Measurements from ENCODE around the gene ID2. TPM values are rescaled to one million over a fixed set of nuclear protein-coding genes. Genes with fewer than 3 reads are reported as not detected.
A peak's percentile ranks its signal among the peaks of the same experiment; 100 is the strongest.

ID2 gene
- total and polyA plus RNA-seq, 4 donors, result 149 to 488 (median 245) TPM

DNA sequence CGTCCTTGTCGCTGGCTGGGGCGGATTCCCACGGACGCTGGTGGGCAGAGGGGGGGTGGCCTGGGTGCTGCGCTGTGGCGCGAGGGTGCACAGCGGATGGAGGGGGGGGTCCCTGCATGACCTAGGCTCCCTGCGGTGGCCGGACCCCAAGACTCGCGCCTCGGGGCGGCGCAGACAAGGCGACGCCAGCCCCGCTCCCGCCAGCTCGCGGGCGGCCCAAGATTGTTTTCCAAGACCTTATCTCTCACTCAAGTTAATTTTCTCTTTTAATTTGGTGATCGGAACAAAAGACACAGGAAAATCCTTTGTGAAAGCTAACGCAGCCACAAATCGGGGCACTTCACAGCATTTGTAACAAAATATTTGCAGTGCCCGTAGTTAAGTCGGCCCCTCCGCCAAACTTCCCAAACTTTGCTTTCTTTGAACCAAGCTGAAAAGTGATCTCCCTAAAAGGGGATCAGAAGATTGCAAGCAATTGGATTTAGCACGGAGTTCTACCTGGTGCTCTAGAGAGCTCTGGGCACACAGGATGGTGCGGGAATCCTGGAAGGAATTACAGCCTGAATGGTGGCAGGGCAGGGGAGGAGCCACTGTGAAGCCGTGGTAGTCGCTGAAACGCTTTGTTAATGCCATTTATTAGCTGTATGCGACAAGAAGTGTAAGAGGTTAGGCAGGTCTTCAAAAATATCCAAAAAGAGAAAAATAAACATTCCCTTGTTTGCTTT lies 4.8 kb upstream of the ID2 start:
- no peaks in the 10 kb centered on the region for H3K36me3 ChIP-seq (ENCODE audit: control insufficient read depth in 4 of 4, insufficient read depth in 3 of 4, low read depth in 1 of 4, low read length in 3 of 4)
- H3K9ac ChIP-seq (ENCODE audit: low read depth in 1 of 2, low read length in 2 of 2), result peak overlapping the region; percentile 85 to 93
- no peak for TF ChIP-seq CTCF (IDR thresholded peaks at IDR 0.05; ENCODE audit: low read depth, low read length, missing input control)
- TF ChIP-seq, protein P1, sequence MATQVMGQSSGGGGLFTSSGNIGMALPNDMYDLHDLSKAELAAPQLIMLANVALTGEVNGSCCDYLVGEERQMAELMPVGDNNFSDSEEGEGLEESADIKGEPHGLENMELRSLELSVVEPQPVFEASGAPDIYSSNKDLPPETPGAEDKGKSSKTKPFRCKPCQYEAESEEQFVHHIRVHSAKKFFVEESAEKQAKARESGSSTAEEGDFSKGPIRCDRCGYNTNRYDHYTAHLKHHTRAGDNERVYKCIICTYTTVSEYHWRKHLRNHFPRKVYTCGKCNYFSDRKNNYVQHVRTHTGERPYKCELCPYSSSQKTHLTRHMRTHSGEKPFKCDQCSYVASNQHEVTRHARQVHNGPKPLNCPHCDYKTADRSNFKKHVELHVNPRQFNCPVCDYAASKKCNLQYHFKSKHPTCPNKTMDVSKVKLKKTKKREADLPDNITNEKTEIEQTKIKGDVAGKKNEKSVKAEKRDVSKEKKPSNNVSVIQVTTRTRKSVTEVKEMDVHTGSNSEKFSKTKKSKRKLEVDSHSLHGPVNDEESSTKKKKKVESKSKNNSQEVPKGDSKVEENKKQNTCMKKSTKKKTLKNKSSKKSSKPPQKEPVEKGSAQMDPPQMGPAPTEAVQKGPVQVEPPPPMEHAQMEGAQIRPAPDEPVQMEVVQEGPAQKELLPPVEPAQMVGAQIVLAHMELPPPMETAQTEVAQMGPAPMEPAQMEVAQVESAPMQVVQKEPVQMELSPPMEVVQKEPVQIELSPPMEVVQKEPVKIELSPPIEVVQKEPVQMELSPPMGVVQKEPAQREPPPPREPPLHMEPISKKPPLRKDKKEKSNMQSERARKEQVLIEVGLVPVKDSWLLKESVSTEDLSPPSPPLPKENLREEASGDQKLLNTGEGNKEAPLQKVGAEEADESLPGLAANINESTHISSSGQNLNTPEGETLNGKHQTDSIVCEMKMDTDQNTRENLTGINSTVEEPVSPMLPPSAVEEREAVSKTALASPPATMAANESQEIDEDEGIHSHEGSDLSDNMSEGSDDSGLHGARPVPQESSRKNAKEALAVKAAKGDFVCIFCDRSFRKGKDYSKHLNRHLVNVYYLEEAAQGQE (IDR thresholded peaks at IDR 0.05), result peak; percentile 9
- peak; percentile 75 for TF ChIP-seq TAF1 (conservative IDR thresholded peaks at IDR 0.05)
- TF ChIP-seq NR2F2 (IDR thresholded peaks at IDR 0.05), result no peak
- TF ChIP-seq RAD21 (IDR thresholded peaks at IDR 0.05), result peak in 1 of 2 donors; percentile 4
- TF ChIP-seq YY1 (IDR thresholded peaks at IDR 0.05), result peak; percentile 55
- peak in 1 of 2 donors; percentile 3 for TF ChIP-seq JUND (IDR thresholded peaks at IDR 0.05)
- H3K4me3 ChIP-seq (ENCODE audit: low read depth in 1 of 3, low read length in 3 of 3), result peak overlapping the region; percentile 8 to 89 (median 45)
- H3K27me3 ChIP-seq (ENCODE audit: control insufficient read depth in 4 of 4, insufficient read depth in 4 of 4, low read length in 3 of 4), result no peaks in the 10 kb centered on the region
- H3K9me3 ChIP-seq (ENCODE audit: control insufficient read depth in 4 of 4, low read length in 3 of 4), result peaks cover 0 to 3% (median 0%) of the 10 kb centered on the region in 4 donors
- WGBS, result 5% methylated on average over 35 of the region's 35 CpGs
- peak; percentile 40 for DNase-seq (ENCODE audit: low spot score)
- peak overlapping the region; percentile 100 for H3K27ac ChIP-seq (ENCODE audit: low read depth in 1 of 2, low read length in 2 of 2)
- H3K4me1 ChIP-seq (ENCODE audit: control insufficient read depth in 4 of 4, insufficient read depth in 4 of 4, low read length in 3 of 4), result peaks cover 0 to 32% (median 9%) of the 10 kb centered on the region in 4 donors

GRCh38 chr2:8677646-8678592 lies 3.9 kb upstream of the ID2 start:
- Histone ChIP-seq H3K9me3 (ENCODE audit: control insufficient read depth in 4 of 4, low read length in 3 of 4) (peaks cover 0 to 3% (median 0%) of the 10 kb centered on the region in 4 donors), H3K36me3 (ENCODE audit: control insufficient read depth in 4 of 4, insufficient read depth in 3 of 4, low read depth in 1 of 4, low read length in 3 of 4) (no peaks in the 10 kb centered on the region), H3K27me3 (ENCODE audit: control insufficient read depth in 4 of 4, insufficient read depth in 4 of 4, low read length in 3 of 4) (no peaks in the 10 kb centered on the region), H3K4me3 (ENCODE audit: low read depth in 1 of 3, low read length in 3 of 3) (peak overlapping the region; percentile 57 to 89 (median 58)), H3K4me1 (ENCODE audit: control insufficient read depth in 4 of 4, insufficient read depth in 4 of 4, low read length in 3 of 4) (peaks cover 0 to 32% (median 9%) of the 10 kb centered on the region in 4 donors), H3K27ac (ENCODE audit: low read depth in 1 of 2, low read length in 2 of 2) (peak overlapping the region; percentile 100), H3K9ac (ENCODE audit: low read depth in 1 of 2, low read length in 2 of 2) (peak overlapping the region; percentile 89 to 93)
- peak; percentile 61 for DNase-seq (ENCODE audit: low spot score)
- WGBS, result under 1% methylated on average over 41 of the region's 41 CpGs
- TF ChIP-seq ZBTB33 (IDR thresholded peaks at IDR 0.05) (no peak), EGR1 (IDR thresholded peaks at IDR 0.05; ENCODE audit: low read depth in 2 of 2) (peak; percentile 29 to 48), FOXA1 (IDR thresholded peaks at IDR 0.05) (no peak), HNF4A (conservative IDR thresholded peaks at IDR 0.05) (peak in 1 of 2 donors; percentile 22), RAD21 (IDR thresholded peaks at IDR 0.05) (peak in 1 of 2 donors; percentile 33), MAX (IDR thresholded peaks at IDR 0.05) (no peak), JUND (IDR thresholded peaks at IDR 0.05) (peak in 1 of 2 donors; percentile 7), FOXA2 (IDR thresholded peaks at IDR 0.05) (no peak), YY1 (IDR thresholded peaks at IDR 0.05) (peak; percentile 31), SP1 (IDR thresholded peaks at IDR 0.05) (peak; percentile 47), CTCF (IDR thresholded peaks at IDR 0.05; ENCODE audit: low read depth, low read length, missing input control) (peak; percentile 16)
- TF ChIP-seq, protein P1 (IDR thresholded peaks at IDR 0.05), result peak; percentile 0
